Suprapubic skin (tissue), 4 donors: ENCODE results near the gene SDHB.

ENCODE experiments used
- POLR2A ChIP-seq, 2 donors: fragments of 450-650 bp; IDR thresholded peaks; one replicate each; pipeline ENCODE4 v1.6.1; 2017; ENCODE audit warnings: antibody characterized with exemption in 2 of 2, mild to moderate bottlenecking in 2 of 2, moderate library complexity in 2 of 2
- POLR2AphosphoS5 ChIP-seq, 3 donors: sonication (generic); formaldehyde crosslinking; IDR thresholded peaks; one replicate each; pipeline ENCODE4 v1.6.1; 2017; ENCODE audit warnings: antibody characterized with exemption in 3 of 3
- TF ChIP-seq, protein P1 (sequence below), 2 donors: fragments of 200-600 bp in 1 of 2; fragments of 450-650 bp in 1 of 2; sonication (generic) in 1 of 2; IDR thresholded peaks; one replicate each; pipeline ENCODE4 v1.5.1; 2016 to 2019; ENCODE audit warnings: antibody characterized with exemption in 2 of 2, mild to moderate bottlenecking in 1 of 2, moderate library complexity in 1 of 2

DNA sequence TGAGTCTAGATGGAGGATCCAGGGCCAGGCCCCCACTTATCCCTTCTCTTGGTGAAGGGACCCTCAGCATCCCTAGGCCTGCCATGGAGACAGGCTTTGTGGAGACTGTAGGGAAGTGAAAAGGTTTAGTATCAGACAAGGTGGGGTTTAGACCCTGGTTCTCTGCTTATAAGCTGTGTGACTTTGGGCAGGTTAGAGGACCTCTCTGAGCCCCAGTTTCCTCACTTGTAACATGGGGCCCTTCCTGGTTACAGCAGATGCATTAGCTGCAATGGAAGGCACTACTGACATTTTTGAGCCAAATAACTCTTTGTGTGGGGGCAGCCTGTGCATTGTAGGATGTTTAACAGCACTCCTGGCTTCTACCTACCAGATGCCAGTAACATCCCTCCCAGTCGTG, 42.8 kb upstream of the SDHB start:
- no peak for TF ChIP-seq POLR2A (IDR thresholded peaks at IDR 0.05)
- no peak for TF ChIP-seq POLR2AphosphoS5 (IDR thresholded peaks at IDR 0.05)
- TF ChIP-seq, protein P1, sequence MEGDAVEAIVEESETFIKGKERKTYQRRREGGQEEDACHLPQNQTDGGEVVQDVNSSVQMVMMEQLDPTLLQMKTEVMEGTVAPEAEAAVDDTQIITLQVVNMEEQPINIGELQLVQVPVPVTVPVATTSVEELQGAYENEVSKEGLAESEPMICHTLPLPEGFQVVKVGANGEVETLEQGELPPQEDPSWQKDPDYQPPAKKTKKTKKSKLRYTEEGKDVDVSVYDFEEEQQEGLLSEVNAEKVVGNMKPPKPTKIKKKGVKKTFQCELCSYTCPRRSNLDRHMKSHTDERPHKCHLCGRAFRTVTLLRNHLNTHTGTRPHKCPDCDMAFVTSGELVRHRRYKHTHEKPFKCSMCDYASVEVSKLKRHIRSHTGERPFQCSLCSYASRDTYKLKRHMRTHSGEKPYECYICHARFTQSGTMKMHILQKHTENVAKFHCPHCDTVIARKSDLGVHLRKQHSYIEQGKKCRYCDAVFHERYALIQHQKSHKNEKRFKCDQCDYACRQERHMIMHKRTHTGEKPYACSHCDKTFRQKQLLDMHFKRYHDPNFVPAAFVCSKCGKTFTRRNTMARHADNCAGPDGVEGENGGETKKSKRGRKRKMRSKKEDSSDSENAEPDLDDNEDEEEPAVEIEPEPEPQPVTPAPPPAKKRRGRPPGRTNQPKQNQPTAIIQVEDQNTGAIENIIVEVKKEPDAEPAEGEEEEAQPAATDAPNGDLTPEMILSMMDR (IDR thresholded peaks at IDR 0.05), result no peak
